Measurements from ENCODE around the gene SLC25A51.

SLC25A51 gene

GRCh38 chr9:37908698-37909186 is 4.8 kb upstream of the SLC25A51 start:
- TF ChIP-seq PAX5 (IDR thresholded peaks at IDR 0.05; ENCODE audit: insufficient read depth, low read length, severe bottlenecking), result no peak
- TF ChIP-seq POLR2A (IDR thresholded peaks at IDR 0.05; ENCODE audit: low read depth, low read length), result no peak
- TF ChIP-seq POLR2AphosphoS5 (IDR thresholded peaks at IDR 0.05; ENCODE audit: low read depth, low read length), result no peak
- no peak for TF ChIP-seq POU2F2 (IDR thresholded peaks at IDR 0.05; ENCODE audit: low read depth, low read length)
- no peak for TF ChIP-seq TAF1 (IDR thresholded peaks at IDR 0.05; ENCODE audit: low read depth, low read length)
- TF ChIP-seq SPI1 (IDR thresholded peaks at IDR 0.05; ENCODE audit: low read depth, low read length), result no peak
- FAIRE-seq (no peak), DNase-seq (ENCODE audit: insufficient read length, low spot score) (no peak)

- no peak for DNase-seq (ENCODE audit: insufficient read length, low spot score)
- TF ChIP-seq TAF1 (IDR thresholded peaks at IDR 0.05; ENCODE audit: low read depth, low read length) (no peak), POLR2AphosphoS5 (IDR thresholded peaks at IDR 0.05; ENCODE audit: low read depth, low read length) (no peak), PAX5 (IDR thresholded peaks at IDR 0.05; ENCODE audit: insufficient read depth, low read length, severe bottlenecking) (no peak)
- no peak for FAIRE-seq
These were observed 4.4 kb upstream of the SLC25A51 start for GRCh38 chr9:37908283-37908682.

- FAIRE-seq (no peak), DNase-seq (ENCODE audit: insufficient read length, low spot score) (no peak)
- TF ChIP-seq SPI1 (IDR thresholded peaks at IDR 0.05; ENCODE audit: low read depth, low read length), result no peak
- TF ChIP-seq POU2F2 (IDR thresholded peaks at IDR 0.05; ENCODE audit: low read depth, low read length), result no peak
- TF ChIP-seq POLR2AphosphoS5 (IDR thresholded peaks at IDR 0.05; ENCODE audit: low read depth, low read length), result no peak
- no peak for TF ChIP-seq POLR2A (IDR thresholded peaks at IDR 0.05; ENCODE audit: low read depth, low read length)
- no peak for TF ChIP-seq PAX5 (IDR thresholded peaks at IDR 0.05; ENCODE audit: insufficient read depth, low read length, severe bottlenecking)
These were observed 2.6 kb upstream of the SLC25A51 start for GRCh38 chr9:37906312-37907239.

GRCh38 chr9:37905776-37906175 is 1.8 kb upstream of the SLC25A51 start:
- FAIRE-seq (no peak), DNase-seq (ENCODE audit: insufficient read length, low spot score) (no peak)
- no peak for TF ChIP-seq SPI1 (IDR thresholded peaks at IDR 0.05; ENCODE audit: low read depth, low read length)
- TF ChIP-seq TAF1 (IDR thresholded peaks at IDR 0.05; ENCODE audit: low read depth, low read length), result no peak
- TF ChIP-seq POLR2AphosphoS5 (IDR thresholded peaks at IDR 0.05; ENCODE audit: low read depth, low read length), result no peak
- TF ChIP-seq PAX5 (IDR thresholded peaks at IDR 0.05; ENCODE audit: insufficient read depth, low read length, severe bottlenecking), result no peak
- TF ChIP-seq POU2F2 (IDR thresholded peaks at IDR 0.05; ENCODE audit: low read depth, low read length), result no peak
- TF ChIP-seq POLR2A (IDR thresholded peaks at IDR 0.05; ENCODE audit: low read depth, low read length), result no peak

GRCh38 chr9:37905131-37905505 is 1.2 kb upstream of the SLC25A51 start:
- TF ChIP-seq POU2F2 (IDR thresholded peaks at IDR 0.05; ENCODE audit: low read depth, low read length) (no peak), PAX5 (IDR thresholded peaks at IDR 0.05; ENCODE audit: insufficient read depth, low read length, severe bottlenecking) (no peak), POLR2A (IDR thresholded peaks at IDR 0.05; ENCODE audit: low read depth, low read length) (no peak), POLR2AphosphoS5 (IDR thresholded peaks at IDR 0.05; ENCODE audit: low read depth, low read length) (no peak)
- FAIRE-seq (no peak), DNase-seq (ENCODE audit: insufficient read length, low spot score) (no peak)

- FAIRE-seq (no peak), DNase-seq (ENCODE audit: insufficient read length, low spot score) (no peak)
These were observed 661 bp upstream of the SLC25A51 start for GRCh38 chr9:37904445-37905130.

GRCh38 chr9:37902796-37903646 is 906 bp downstream of the SLC25A51 start:
- FAIRE-seq (peak; percentile 62), DNase-seq (ENCODE audit: insufficient read length, low spot score) (no peak)
- no peak for TF ChIP-seq TAF1 (IDR thresholded peaks at IDR 0.05; ENCODE audit: low read depth, low read length)
- TF ChIP-seq POLR2AphosphoS5 (IDR thresholded peaks at IDR 0.05; ENCODE audit: low read depth, low read length), result no peak
- TF ChIP-seq SPI1 (IDR thresholded peaks at IDR 0.05; ENCODE audit: low read depth, low read length), result no peak

More at GRCh38 chr9:37904445-37905130, 661 bp upstream of the SLC25A51 start:
- TF ChIP-seq POLR2A (IDR thresholded peaks at IDR 0.05; ENCODE audit: low read depth, low read length), result no peak
- no peak for TF ChIP-seq POLR2AphosphoS5 (IDR thresholded peaks at IDR 0.05; ENCODE audit: low read depth, low read length)
- TF ChIP-seq TAF1 (IDR thresholded peaks at IDR 0.05; ENCODE audit: low read depth, low read length), result no peak
- TF ChIP-seq PAX5 (IDR thresholded peaks at IDR 0.05; ENCODE audit: insufficient read depth, low read length, severe bottlenecking), result no peak
- TF ChIP-seq POU2F2 (IDR thresholded peaks at IDR 0.05; ENCODE audit: low read depth, low read length), result no peak
- TF ChIP-seq SPI1 (IDR thresholded peaks at IDR 0.05; ENCODE audit: low read depth, low read length), result no peak

- FAIRE-seq, result no peak
- no peak for DNase-seq (ENCODE audit: insufficient read length, low spot score)
- TF ChIP-seq POLR2AphosphoS5 (IDR thresholded peaks at IDR 0.05; ENCODE audit: low read depth, low read length) (no peak), POLR2A (IDR thresholded peaks at IDR 0.05; ENCODE audit: low read depth, low read length) (no peak), POU2F2 (IDR thresholded peaks at IDR 0.05; ENCODE audit: low read depth, low read length) (no peak), PAX5 (IDR thresholded peaks at IDR 0.05; ENCODE audit: insufficient read depth, low read length, severe bottlenecking) (no peak), TAF1 (IDR thresholded peaks at IDR 0.05; ENCODE audit: low read depth, low read length) (no peak), SPI1 (IDR thresholded peaks at IDR 0.05; ENCODE audit: low read depth, low read length) (no peak)
These were observed 1.8 kb downstream of the SLC25A51 start for GRCh38 chr9:37902131-37902530.

GRCh38 chr9:37899041-37899440 is 4.9 kb downstream of the SLC25A51 start:
- TF ChIP-seq SPI1 (IDR thresholded peaks at IDR 0.05; ENCODE audit: low read depth, low read length) (no peak), POU2F2 (IDR thresholded peaks at IDR 0.05; ENCODE audit: low read depth, low read length) (no peak), POLR2AphosphoS5 (IDR thresholded peaks at IDR 0.05; ENCODE audit: low read depth, low read length) (no peak), POLR2A (IDR thresholded peaks at IDR 0.05; ENCODE audit: low read depth, low read length) (no peak), TAF1 (IDR thresholded peaks at IDR 0.05; ENCODE audit: low read depth, low read length) (no peak), PAX5 (IDR thresholded peaks at IDR 0.05; ENCODE audit: insufficient read depth, low read length, severe bottlenecking) (no peak)
- DNase-seq (ENCODE audit: insufficient read length, low spot score), result no peak

More at GRCh38 chr9:37899041-37899440, 4.9 kb downstream of the SLC25A51 start:
- no peak for FAIRE-seq

All from GM12891 (cell line).